Heart left ventricle (tissue), 16 donors: ENCODE results near the gene TNNT1. TPM values are rescaled to one million over a fixed set of nuclear protein-coding genes. Genes with fewer than 3 reads are reported as not detected.
A peak's percentile ranks its signal among the peaks of the same experiment; 100 is the strongest.
"Not testable (repeated sequence)": the region's sequence is repeated elsewhere in the genome, so short reads cannot be mapped to it uniquely, and the experiment has no call there.

Experiments
- ATAC-seq, 4 donors: fragments of 200-7000 bp; cut with Tn5 transposase; one replicate each; pipeline ENCODE4 v1.9.1; 2020 to 2022; ENCODE audit warnings: moderate library complexity in 4 of 4, mild to moderate bottlenecking in 3 of 4, moderate number of reproducible peaks in 1 of 4
- DNase-seq, 5 donors: peaks; one replicate each; pipeline ENCODE4 v3.0.0-alpha.2; 2020
- H3K27ac ChIP-seq, 12 donors: fragments of 200-600 bp; sonication (generic) in 4 of 12; one replicate each; pipeline versions ENCODE4 v1.5.0 to v1.8.0; 2016 to 2022; ENCODE audit warnings: mild to moderate bottlenecking in 2 of 12
- H3K27me3 ChIP-seq, 9 donors: fragments of 200-600 bp; sonication (generic) in 2 of 9; one replicate each; pipeline versions ENCODE4 v1.5.1 to v1.8.0; 2016 to 2022; ENCODE audit warnings: mild to moderate bottlenecking in 3 of 9
- H3K36me3 ChIP-seq, 9 donors: fragments of 200-600 bp; sonication (generic) in 2 of 9; one replicate each; pipeline versions ENCODE4 v1.5.0 to v1.8.0; 2018 to 2022; ENCODE audit warnings: mild to moderate bottlenecking in 2 of 9
- H3K4me1 ChIP-seq, 12 donors: fragments of 200-600 bp; sonication (generic) in 4 of 12; one replicate each; pipeline versions ENCODE4 v1.5.0 to v1.8.0; 2016 to 2022; ENCODE audit warnings: mild to moderate bottlenecking in 3 of 12
- H3K4me3 ChIP-seq, 12 donors: fragments of 200-600 bp; sonication (generic) in 4 of 12; one replicate each; pipeline versions ENCODE4 v1.5.0 to v1.8.0; 2017 to 2022; ENCODE audit warnings: mild to moderate bottlenecking in 9 of 12, moderate library complexity in 4 of 12
- H3K9me3 ChIP-seq, 12 donors: fragments of 200-600 bp; sonication (generic) in 4 of 12; one replicate each; pipeline versions ENCODE4 v1.5.0 to v1.8.0; 2016 to 2022; ENCODE audit warnings: mild to moderate bottlenecking in 1 of 12
- POLR2A ChIP-seq, 2 donors: fragments of 450-650 bp; IDR thresholded peaks; one replicate each; pipeline ENCODE4 v1.6.1; 2017; ENCODE audit warnings: antibody characterized with exemption in 2 of 2, mild to moderate bottlenecking in 2 of 2, moderate library complexity in 2 of 2
- WGBS, 4 donors: extraction: QIAGEN DNeasy Blood & Tissue Kit in 2 of 4; methylation state at CpG; one replicate each; pipeline versions ENCODE4 v1.1.5 to v1.1.7; 2013 to 2018; 5-methylcytosine and 5-hydroxymethylcytosine counted together
- intact Hi-C, 10 donors: fragments of 100-400 bp; cut with DNase I; formaldehyde crosslinking; loops; one replicate each; pipeline versions ENCODE4 v1.11.1 to v1.14.2; 2022
- polyA plus RNA-seq, 2 donors: library from polyadenylated mRNA; stranded (reverse); fragments of 200-250 nt; gene quantifications; one replicate each; pipeline ENCODE4 v1.2.3, GENCODE V29; 2013
- total RNA-seq, 9 donors: library from RNA; depleted of rRNA in 2 of 9; stranded (reverse); fragments of >200 nt in 2 of 9; fragmentation: NEBNext Ultra II Directional in 3 of 9; extraction: Animal tissue kit (Norgen Biotek cat#: 25700) in 3 of 9; gene quantifications; one replicate each; pipeline versions ENCODE4 v1.1.0 to v1.2.4, GENCODE V29; 2016 to 2023
- TF ChIP-seq, protein P1 (sequence below), 12 donors: fragments of 200-600 bp; sonication (generic) in 4 of 12; IDR thresholded peaks; one replicate each; pipeline versions ENCODE4 v1.5.0 to v1.8.0; 2018 to 2022; ENCODE audit warnings: antibody characterized with exemption in 12 of 12, mild to moderate bottlenecking in 5 of 12
- donor health status: ischemic (EF 13 %, LVEDD 7.1; RV severe dilation, severe dysfunction).
- donor health status: healthy with polysubstance abuse.
- donor health status: DM: no; HTN: yes; CAD: no.
- donor health status: DM: no; HTN: no; CAD: no.
- donor health status: ischemic (EF 25% LVEDD 6.9; RV normal size, moderate dysfunction).
- donor health status: ischemic (EF 25% LVEDD 5.7; RV mildly dilated, moderate dysfunction).
- donor health status: healthy.
- donor health status: DM: yes; HTN: yes; CAD: no.
- donor health status: ischemic (EF 35%, LVEDD 5.7; RV mildly dilated, moderate dysfunction).
- donor health status: nonischemic (EF 11% LVEDD 7.7; RV severe dilation, severe dysfunction).
- donor health status: DM: yes; HTN: yes; CAD: no.
- donor health status: PGD.
- donor health status: ischemic (EF 29% LVEDD 5.4; RV normal size, mild dysfunction).
- donor health status: nonischemic (EF 23%, LVEDD 6.1; RV moderate dilation, normal function).

Gene TNNT1
- total and polyA plus RNA-seq, 11 donors, result 18.7 to 264 (median 58.6) TPM

DNA sequence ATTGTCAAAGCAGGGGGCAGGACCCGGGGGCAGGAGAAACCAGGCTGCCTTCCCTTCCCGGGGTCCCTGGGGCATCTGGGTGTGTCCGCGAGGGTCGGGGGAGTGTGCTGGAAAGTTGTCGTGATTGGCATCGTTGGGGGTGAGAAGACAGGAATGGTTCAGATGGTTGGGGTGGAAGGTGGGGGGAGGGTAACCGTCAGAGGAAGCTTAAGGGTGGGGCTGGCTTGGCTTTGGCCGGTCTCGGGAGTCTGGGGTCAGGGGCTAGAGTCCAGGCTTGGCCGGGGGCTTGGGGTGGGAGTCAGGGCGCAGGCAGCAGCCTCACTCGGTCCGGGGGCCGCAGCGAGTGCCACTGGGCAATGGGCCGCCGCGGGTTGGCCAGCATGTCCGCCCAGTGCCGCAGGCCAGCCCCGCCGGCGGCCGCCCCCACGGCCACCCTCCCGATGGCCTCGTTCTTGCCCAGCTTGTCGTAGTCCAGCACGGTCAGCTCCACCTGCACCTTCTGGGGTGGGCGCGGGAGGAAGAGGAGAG is 24.2 kb upstream of the TNNT1 start:
- 1 to 2% (median 1%) methylated on average over 27 to 32 of the region's 32 CpGs for WGBS, 4 donors
- H3K4me1 ChIP-seq, result peaks cover 0 to 14% (median 7%) of the 10 kb centered on the region in 12 donors
- no peaks in the 10 kb centered on the region for H3K36me3 ChIP-seq
- H3K9me3 ChIP-seq, result no peaks in the 10 kb centered on the region
- intact Hi-C loops, result no loop called here
- H3K27ac ChIP-seq, result no peak overlapping the region
- ATAC-seq (peak in 2 of 4 donors; percentile 9 to 12), DNase-seq (no peak)
- H3K27me3 ChIP-seq, result peaks cover 50 to 98% (median 87%) of the 10 kb centered on the region in 9 donors
- no peak for TF ChIP-seq POLR2A (IDR thresholded peaks at IDR 0.05)
- TF ChIP-seq, protein P1, sequence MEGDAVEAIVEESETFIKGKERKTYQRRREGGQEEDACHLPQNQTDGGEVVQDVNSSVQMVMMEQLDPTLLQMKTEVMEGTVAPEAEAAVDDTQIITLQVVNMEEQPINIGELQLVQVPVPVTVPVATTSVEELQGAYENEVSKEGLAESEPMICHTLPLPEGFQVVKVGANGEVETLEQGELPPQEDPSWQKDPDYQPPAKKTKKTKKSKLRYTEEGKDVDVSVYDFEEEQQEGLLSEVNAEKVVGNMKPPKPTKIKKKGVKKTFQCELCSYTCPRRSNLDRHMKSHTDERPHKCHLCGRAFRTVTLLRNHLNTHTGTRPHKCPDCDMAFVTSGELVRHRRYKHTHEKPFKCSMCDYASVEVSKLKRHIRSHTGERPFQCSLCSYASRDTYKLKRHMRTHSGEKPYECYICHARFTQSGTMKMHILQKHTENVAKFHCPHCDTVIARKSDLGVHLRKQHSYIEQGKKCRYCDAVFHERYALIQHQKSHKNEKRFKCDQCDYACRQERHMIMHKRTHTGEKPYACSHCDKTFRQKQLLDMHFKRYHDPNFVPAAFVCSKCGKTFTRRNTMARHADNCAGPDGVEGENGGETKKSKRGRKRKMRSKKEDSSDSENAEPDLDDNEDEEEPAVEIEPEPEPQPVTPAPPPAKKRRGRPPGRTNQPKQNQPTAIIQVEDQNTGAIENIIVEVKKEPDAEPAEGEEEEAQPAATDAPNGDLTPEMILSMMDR (IDR thresholded peaks at IDR 0.05), result no peak
- H3K4me3 ChIP-seq, result peak overlapping the region in 11 of 12 donors; percentile 0 to 53 (median 44)

DNA sequence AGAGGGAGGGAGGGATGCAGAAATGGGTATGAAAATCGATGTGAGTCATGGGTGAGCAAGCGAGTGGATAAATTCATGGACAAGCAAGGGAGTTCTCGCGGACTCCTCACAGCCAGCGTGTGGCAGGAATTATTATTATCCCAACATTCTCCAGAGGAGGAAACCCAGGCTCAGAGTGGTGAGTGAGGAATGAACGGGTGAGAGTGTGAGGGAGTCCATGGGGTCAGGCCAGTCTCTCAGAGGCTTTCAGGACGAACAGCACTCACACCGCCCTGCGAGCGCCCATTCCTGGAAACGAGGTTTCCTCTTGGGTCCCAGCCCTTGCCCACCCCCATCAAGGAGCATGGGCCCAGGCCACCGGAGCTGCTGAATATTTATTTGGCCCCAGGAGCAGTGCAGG is 23.7 kb upstream of the TNNT1 start:
- TF ChIP-seq POLR2A (IDR thresholded peaks at IDR 0.05), result no peak
- TF ChIP-seq, protein P1 (IDR thresholded peaks at IDR 0.05), result no peak
- intact Hi-C loops, result no loop called here
- Histone ChIP-seq H3K27ac (no peak overlapping the region), H3K4me3 (no peak overlapping the region), H3K9me3 (no peaks in the 10 kb centered on the region), H3K4me1 (peaks cover 0 to 14% (median 7%) of the 10 kb centered on the region in 12 donors), H3K27me3 (peaks cover 52 to 98% (median 85%) of the 10 kb centered on the region in 9 donors), H3K36me3 (no peaks in the 10 kb centered on the region)
- no peak for DNase-seq
- ATAC-seq, result no peak
- 10 to 17% (median 13%) methylated on average over 12 of the region's 12 CpGs for WGBS, 4 donors

DNA sequence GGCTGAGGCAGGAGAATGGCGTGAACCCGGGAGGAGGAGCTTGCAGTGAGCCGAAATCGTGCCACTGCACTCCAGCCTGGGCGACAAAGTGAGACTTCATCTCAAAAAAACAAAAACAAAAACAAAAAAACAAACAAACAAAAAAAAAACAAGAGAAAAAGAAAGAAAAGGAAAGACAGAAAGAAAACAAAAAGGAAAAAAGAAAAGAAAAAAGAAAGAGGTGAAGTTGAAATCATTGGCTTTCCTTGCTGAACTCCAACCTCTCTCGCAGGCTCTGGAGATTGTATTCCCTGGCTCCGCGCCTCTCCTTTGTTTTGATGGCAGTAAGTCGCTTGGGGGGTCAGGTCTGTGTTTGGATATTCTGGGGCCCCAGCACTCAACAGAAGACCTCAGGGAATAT is 23.3 kb upstream of the TNNT1 start:
- 43 to 63% (median 57%) methylated on average over 9 of the region's 9 CpGs for WGBS, 4 donors
- H3K4me3 ChIP-seq, H3K9me3 ChIP-seq, intact Hi-C loops, H3K36me3 ChIP-seq, ATAC-seq, DNase-seq, H3K27ac ChIP-seq: not testable (repeated sequence)
- H3K27me3 ChIP-seq, result peaks cover 54 to 98% (median 84%) of the 10 kb centered on the region in 9 donors
- H3K4me1 ChIP-seq, result peaks cover 0 to 14% (median 7%) of the 10 kb centered on the region in 12 donors

DNA sequence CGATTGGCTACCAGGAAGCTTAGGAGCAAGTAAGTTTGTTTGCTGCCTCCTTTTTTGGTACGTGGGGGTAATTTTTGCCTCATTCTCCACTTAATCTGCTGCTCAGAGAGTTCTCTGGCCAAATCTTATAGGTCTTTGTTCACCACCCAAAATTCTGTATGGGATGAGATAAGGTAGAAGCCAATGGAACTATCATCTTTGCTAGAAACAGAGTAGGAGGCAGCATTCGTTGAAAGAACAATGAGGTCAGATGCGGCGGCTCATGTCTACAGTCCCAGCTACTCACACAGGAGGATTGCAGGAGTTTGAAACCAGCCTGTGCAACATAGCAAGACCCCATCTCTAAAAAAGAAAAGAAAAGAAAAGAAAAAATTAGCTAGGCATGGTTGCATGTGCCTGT is 22.4 kb upstream of the TNNT1 start:
- intact Hi-C loops, result no loop called here

More for the DNA sequence above, 22.4 kb upstream of the TNNT1 start:
- Histone ChIP-seq H3K27me3 (peaks cover 49 to 98% (median 82%) of the 10 kb centered on the region in 9 donors), H3K27ac (no peak overlapping the region), H3K36me3 (no peaks in the 10 kb centered on the region), H3K4me1 (peaks cover 0 to 21% (median 12%) of the 10 kb centered on the region in 12 donors), H3K9me3 (no peaks in the 10 kb centered on the region), H3K4me3 (no peak overlapping the region)
- ATAC-seq (no peak), DNase-seq (no peak)
- no peak for TF ChIP-seq POLR2A (IDR thresholded peaks at IDR 0.05)
- TF ChIP-seq, protein P1 (IDR thresholded peaks at IDR 0.05), result no peak
- 77 to 89% (median 80%) methylated on average over 5 of the region's 5 CpGs for WGBS, 4 donors
